GM23338 (cell line): ENCODE results near the gene MAN1C1.

Experiments used
- CREB1 ChIP-seq: fragments of 250-450 bp; sonication (Bioruptor Pico); IDR thresholded peaks from 2 replicates; pipeline ENCODE4 v1.5.0; 2020; ENCODE audit warnings: low read depth, mild to moderate bottlenecking, moderate library complexity
- EZH2 ChIP-seq: fragments of 200-600 bp; sonication (generic); IDR thresholded peaks from one replicate; pipeline ENCODE4 v1.8.0; 2017; ENCODE audit warnings: antibody characterized with exemption, mild to moderate bottlenecking, low read depth; ENCODE audit not compliant: unreplicated experiment
- EZH2phosphoT487 ChIP-seq: fragments of 200-600 bp; sonication (generic); IDR thresholded peaks from one replicate; pipeline ENCODE4 v1.8.1; 2018; ENCODE audit warnings: antibody characterized with exemption; ENCODE audit not compliant: unreplicated experiment
- JUNB ChIP-seq: IDR thresholded peaks from one replicate; pipeline ENCODE4 v1.6.1; 2016; ENCODE audit warnings: antibody characterized with exemption; ENCODE audit not compliant: unreplicated experiment
- POLR2AphosphoS5 ChIP-seq: IDR thresholded peaks from 2 replicates; pipeline ENCODE4 v1.6.1; 2016; ENCODE audit warnings: antibody characterized with exemption, low read depth
- STAT1 ChIP-seq: IDR thresholded peaks from one replicate; pipeline ENCODE4 v1.6.1; 2016; ENCODE audit warnings: antibody characterized with exemption; ENCODE audit not compliant: unreplicated experiment
- ZNF331 ChIP-seq: fragments of 250-450 bp; sonication (Bioruptor Pico); IDR thresholded peaks from 2 replicates; pipeline ENCODE4 v1.5.0; 2020; ENCODE audit warnings: low read depth, mild to moderate bottlenecking, moderate library complexity
- TF ChIP-seq, protein P1 (sequence below), 2 experiments: fragments of 200-600 bp in 1 of 2; sonication (generic) in 1 of 2; conservative IDR thresholded peaks; 2 replicates each; pipeline versions ENCODE4 v1.5.1 to v1.6.1; 2016 to 2017; ENCODE audit warnings: antibody characterized with exemption in 2 of 2, low read depth in 2 of 2, mild to moderate bottlenecking in 2 of 2, moderate library complexity in 1 of 2
- TF ChIP-seq, protein P2 (sequence below): fragments of 250-450 bp; sonication (Bioruptor Pico); IDR thresholded peaks from 2 replicates; pipeline ENCODE4 v1.5.0; 2020; ENCODE audit warnings: mild to moderate bottlenecking, moderate library complexity
- TF ChIP-seq, protein P3 (sequence below): IDR thresholded peaks from one replicate; pipeline ENCODE4 v1.6.1; 2018; ENCODE audit warnings: antibody characterized with exemption; ENCODE audit not compliant: unreplicated experiment
- TF ChIP-seq, protein P4 (sequence below): IDR thresholded peaks from 2 replicates; pipeline ENCODE4 v1.6.1; 2016; ENCODE audit warnings: antibody characterized with exemption

DNA sequence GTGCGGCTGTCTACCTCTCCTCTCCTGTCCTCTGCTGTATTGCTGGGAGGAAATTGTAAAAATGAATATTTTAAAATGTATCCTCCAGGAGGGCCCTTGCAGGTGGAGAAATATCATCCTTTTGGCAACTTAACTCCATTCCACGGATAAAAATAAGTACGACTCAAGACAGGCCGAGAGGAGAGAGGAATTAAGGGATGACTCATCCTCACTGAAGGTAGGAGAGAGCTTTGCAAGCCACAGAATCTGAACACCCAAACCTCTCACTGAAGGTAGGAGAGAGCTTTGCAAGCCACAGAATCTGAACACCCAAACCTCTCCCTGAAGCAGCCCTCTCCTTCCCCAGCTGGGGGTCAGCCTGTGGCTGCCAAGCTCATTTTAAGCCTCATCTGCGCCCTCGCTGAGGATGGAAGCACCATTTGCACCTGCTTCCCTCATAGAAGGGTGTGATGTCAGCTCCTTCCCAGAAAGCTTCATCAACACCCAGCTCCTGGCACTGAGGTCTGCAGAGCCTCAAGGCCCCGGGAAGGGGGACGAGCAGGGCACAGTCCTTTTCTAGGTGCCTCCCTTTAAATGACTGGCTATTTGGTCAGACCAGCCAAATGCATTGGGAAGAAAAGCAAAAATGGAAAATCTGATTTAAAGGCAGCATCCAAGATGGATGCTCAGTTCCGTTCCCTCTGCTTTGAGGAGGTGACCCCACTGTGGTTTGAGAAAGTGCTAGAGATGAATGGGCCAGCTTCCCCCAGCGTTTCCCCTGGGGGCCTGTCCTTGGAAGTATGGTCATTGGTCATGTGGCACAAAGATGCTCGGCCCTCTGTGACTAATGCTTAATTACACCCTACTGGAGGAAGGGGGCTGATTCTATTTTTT is 170.5 kb downstream of the MAN1C1 start:
- TF ChIP-seq POLR2AphosphoS5 (no peak), EZH2phosphoT487 (no peak), EZH2 (no peak), STAT1 (no peak), ZNF331 (CRISPR knock-in tag) (no peak), CREB1 (CRISPR knock-in tag) (no peak), JUNB (no peak)
- TF ChIP-seq, protein P1, sequence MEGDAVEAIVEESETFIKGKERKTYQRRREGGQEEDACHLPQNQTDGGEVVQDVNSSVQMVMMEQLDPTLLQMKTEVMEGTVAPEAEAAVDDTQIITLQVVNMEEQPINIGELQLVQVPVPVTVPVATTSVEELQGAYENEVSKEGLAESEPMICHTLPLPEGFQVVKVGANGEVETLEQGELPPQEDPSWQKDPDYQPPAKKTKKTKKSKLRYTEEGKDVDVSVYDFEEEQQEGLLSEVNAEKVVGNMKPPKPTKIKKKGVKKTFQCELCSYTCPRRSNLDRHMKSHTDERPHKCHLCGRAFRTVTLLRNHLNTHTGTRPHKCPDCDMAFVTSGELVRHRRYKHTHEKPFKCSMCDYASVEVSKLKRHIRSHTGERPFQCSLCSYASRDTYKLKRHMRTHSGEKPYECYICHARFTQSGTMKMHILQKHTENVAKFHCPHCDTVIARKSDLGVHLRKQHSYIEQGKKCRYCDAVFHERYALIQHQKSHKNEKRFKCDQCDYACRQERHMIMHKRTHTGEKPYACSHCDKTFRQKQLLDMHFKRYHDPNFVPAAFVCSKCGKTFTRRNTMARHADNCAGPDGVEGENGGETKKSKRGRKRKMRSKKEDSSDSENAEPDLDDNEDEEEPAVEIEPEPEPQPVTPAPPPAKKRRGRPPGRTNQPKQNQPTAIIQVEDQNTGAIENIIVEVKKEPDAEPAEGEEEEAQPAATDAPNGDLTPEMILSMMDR (conservative IDR thresholded peaks at IDR 0.05; ENCODE audit: low read depth in 2 of 2), result no peak
- TF ChIP-seq, protein P2, sequence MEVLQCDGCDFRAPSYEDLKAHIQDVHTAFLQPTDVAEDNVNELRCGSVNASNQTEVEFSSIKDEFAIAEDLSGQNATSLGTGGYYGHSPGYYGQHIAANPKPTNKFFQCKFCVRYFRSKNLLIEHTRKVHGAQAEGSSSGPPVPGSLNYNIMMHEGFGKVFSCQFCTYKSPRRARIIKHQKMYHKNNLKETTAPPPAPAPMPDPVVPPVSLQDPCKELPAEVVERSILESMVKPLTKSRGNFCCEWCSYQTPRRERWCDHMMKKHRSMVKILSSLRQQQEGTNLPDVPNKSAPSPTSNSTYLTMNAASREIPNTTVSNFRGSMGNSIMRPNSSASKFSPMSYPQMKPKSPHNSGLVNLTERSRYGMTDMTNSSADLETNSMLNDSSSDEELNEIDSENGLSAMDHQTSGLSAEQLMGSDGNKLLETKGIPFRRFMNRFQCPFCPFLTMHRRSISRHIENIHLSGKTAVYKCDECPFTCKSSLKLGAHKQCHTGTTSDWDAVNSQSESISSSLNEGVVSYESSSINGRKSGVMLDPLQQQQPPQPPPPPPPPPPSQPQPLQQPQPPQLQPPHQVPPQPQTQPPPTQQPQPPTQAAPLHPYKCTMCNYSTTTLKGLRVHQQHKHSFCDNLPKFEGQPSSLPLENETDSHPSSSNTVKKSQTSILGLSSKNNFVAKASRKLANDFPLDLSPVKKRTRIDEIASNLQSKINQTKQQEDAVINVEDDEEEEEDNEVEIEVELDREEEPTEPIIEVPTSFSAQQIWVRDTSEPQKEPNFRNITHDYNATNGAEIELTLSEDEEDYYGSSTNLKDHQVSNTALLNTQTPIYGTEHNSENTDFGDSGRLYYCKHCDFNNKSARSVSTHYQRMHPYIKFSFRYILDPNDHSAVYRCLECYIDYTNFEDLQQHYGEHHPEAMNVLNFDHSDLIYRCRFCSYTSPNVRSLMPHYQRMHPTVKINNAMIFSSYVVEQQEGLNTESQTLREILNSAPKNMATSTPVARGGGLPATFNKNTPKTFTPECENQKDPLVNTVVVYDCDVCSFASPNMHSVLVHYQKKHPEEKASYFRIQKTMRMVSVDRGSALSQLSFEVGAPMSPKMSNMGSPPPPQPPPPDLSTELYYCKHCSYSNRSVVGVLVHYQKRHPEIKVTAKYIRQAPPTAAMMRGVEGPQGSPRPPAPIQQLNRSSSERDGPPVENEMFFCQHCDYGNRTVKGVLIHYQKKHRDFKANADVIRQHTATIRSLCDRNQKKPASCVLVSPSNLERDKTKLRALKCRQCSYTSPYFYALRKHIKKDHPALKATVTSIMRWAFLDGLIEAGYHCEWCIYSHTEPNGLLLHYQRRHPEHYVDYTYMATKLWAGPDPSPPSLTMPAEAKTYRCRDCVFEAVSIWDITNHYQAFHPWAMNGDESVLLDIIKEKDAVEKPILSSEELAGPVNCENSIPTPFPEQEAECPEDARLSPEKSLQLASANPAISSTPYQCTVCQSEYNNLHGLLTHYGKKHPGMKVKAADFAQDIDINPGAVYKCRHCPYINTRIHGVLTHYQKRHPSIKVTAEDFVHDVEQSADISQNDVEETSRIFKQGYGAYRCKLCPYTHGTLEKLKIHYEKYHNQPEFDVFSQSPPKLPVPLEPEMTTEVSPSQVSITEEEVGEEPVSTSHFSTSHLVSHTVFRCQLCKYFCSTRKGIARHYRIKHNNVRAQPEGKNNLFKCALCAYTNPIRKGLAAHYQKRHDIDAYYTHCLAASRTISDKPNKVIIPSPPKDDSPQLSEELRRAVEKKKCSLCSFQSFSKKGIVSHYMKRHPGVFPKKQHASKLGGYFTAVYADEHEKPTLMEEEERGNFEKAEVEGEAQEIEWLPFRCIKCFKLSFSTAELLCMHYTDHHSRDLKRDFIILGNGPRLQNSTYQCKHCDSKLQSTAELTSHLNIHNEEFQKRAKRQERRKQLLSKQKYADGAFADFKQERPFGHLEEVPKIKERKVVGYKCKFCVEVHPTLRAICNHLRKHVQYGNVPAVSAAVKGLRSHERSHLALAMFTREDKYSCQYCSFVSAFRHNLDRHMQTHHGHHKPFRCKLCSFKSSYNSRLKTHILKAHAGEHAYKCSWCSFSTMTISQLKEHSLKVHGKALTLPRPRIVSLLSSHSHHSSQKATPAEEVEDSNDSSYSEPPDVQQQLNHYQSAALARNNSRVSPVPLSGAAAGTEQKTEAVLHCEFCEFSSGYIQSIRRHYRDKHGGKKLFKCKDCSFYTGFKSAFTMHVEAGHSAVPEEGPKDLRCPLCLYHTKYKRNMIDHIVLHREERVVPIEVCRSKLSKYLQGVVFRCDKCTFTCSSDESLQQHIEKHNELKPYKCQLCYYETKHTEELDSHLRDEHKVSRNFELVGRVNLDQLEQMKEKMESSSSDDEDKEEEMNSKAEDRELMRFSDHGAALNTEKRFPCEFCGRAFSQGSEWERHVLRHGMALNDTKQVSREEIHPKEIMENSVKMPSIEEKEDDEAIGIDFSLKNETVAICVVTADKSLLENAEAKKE (CRISPR knock-in tag), result no peak
- TF ChIP-seq, protein P3, sequence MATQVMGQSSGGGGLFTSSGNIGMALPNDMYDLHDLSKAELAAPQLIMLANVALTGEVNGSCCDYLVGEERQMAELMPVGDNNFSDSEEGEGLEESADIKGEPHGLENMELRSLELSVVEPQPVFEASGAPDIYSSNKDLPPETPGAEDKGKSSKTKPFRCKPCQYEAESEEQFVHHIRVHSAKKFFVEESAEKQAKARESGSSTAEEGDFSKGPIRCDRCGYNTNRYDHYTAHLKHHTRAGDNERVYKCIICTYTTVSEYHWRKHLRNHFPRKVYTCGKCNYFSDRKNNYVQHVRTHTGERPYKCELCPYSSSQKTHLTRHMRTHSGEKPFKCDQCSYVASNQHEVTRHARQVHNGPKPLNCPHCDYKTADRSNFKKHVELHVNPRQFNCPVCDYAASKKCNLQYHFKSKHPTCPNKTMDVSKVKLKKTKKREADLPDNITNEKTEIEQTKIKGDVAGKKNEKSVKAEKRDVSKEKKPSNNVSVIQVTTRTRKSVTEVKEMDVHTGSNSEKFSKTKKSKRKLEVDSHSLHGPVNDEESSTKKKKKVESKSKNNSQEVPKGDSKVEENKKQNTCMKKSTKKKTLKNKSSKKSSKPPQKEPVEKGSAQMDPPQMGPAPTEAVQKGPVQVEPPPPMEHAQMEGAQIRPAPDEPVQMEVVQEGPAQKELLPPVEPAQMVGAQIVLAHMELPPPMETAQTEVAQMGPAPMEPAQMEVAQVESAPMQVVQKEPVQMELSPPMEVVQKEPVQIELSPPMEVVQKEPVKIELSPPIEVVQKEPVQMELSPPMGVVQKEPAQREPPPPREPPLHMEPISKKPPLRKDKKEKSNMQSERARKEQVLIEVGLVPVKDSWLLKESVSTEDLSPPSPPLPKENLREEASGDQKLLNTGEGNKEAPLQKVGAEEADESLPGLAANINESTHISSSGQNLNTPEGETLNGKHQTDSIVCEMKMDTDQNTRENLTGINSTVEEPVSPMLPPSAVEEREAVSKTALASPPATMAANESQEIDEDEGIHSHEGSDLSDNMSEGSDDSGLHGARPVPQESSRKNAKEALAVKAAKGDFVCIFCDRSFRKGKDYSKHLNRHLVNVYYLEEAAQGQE, result no peak
- TF ChIP-seq, protein P4, sequence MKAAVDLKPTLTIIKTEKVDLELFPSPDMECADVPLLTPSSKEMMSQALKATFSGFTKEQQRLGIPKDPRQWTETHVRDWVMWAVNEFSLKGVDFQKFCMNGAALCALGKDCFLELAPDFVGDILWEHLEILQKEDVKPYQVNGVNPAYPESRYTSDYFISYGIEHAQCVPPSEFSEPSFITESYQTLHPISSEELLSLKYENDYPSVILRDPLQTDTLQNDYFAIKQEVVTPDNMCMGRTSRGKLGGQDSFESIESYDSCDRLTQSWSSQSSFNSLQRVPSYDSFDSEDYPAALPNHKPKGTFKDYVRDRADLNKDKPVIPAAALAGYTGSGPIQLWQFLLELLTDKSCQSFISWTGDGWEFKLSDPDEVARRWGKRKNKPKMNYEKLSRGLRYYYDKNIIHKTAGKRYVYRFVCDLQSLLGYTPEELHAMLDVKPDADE, result no peak
